Measurements from ENCODE around the gene B3GAT1.
"Not testable (repeated sequence)": the region's sequence is repeated elsewhere in the genome, so short reads cannot be mapped to it uniquely, and the experiment has no call there.

The B3GAT1 gene

GRCh38 chr11:134358165-134358855, 53.7 kb downstream of the B3GAT1 start:
- no peak for DNase-seq (ENCODE audit: low read depth in 2 of 2, low spot score in 1 of 2)

- no peak for DNase-seq (ENCODE audit: low read depth in 2 of 2, low spot score in 1 of 2)
Measured at GRCh38 chr11:134357545-134357839, 54.5 kb downstream of the B3GAT1 start.

GRCh38 chr11:134356656-134357544, 55.1 kb downstream of the B3GAT1 start:
- DNase-seq (ENCODE audit: low read depth in 2 of 2, low spot score in 1 of 2) = no peak

- DNase-seq (ENCODE audit: low read depth in 2 of 2, low spot score in 1 of 2) = no peak
Measured at GRCh38 chr11:134355656-134356055, 56.4 kb downstream of the B3GAT1 start.

GRCh38 chr11:134355136-134355535, 56.9 kb downstream of the B3GAT1 start:
- no peak for DNase-seq (ENCODE audit: low read depth in 2 of 2, low spot score in 1 of 2)

GRCh38 chr11:134352111-134352510, 59.9 kb downstream of the B3GAT1 start:
- DNase-seq (ENCODE audit: low read depth in 2 of 2, low spot score in 1 of 2) = no peak

GRCh38 chr11:134350381-134350780, 61.7 kb downstream of the B3GAT1 start:
- no peak for DNase-seq (ENCODE audit: low read depth in 2 of 2, low spot score in 1 of 2)

- no peak for DNase-seq (ENCODE audit: low read depth in 2 of 2, low spot score in 1 of 2)
Measured at GRCh38 chr11:134349802-134350355, 62.2 kb downstream of the B3GAT1 start.

- DNase-seq (ENCODE audit: low read depth in 2 of 2, low spot score in 1 of 2) = no peak
Measured at GRCh38 chr11:134349109-134349801, 62.8 kb downstream of the B3GAT1 start.

GRCh38 chr11:134347441-134347840, 64.6 kb downstream of the B3GAT1 start:
- no peak for DNase-seq (ENCODE audit: low read depth in 2 of 2, low spot score in 1 of 2)

GRCh38 chr11:134346976-134347350, 65.1 kb downstream of the B3GAT1 start:
- DNase-seq (ENCODE audit: low read depth in 2 of 2, low spot score in 1 of 2) = no peak

- DNase-seq (ENCODE audit: low read depth in 2 of 2, low spot score in 1 of 2) = no peak
Measured at GRCh38 chr11:134346101-134346975, 65.7 kb downstream of the B3GAT1 start.

GRCh38 chr11:134345237-134345550, 66.8 kb downstream of the B3GAT1 start:
- DNase-seq (ENCODE audit: low read depth in 2 of 2, low spot score in 1 of 2) = no peak

- DNase-seq (ENCODE audit: low read depth in 2 of 2, low spot score in 1 of 2) = not testable (repeated sequence)
Measured at GRCh38 chr11:134344497-134345236, 67.4 kb downstream of the B3GAT1 start.

- no peak for DNase-seq (ENCODE audit: low read depth in 2 of 2, low spot score in 1 of 2)
Measured at GRCh38 chr11:134343646-134344045, 68.4 kb downstream of the B3GAT1 start.

GRCh38 chr11:134342572-134343340, 69.3 kb downstream of the B3GAT1 start:
- DNase-seq (ENCODE audit: low read depth in 2 of 2, low spot score in 1 of 2) = no peak

- no peak for DNase-seq (ENCODE audit: low read depth in 2 of 2, low spot score in 1 of 2)
Measured at GRCh38 chr11:134341805-134342571, 70.1 kb downstream of the B3GAT1 start.

GRCh38 chr11:134340354-134340964, 71.6 kb downstream of the B3GAT1 start:
- no peak for DNase-seq (ENCODE audit: low read depth in 2 of 2, low spot score in 1 of 2)
